Left lung (tissue), 10 donors: ENCODE measurements around the gene KCNJ5. TPM values are rescaled to one million over a fixed set of nuclear protein-coding genes. Genes with fewer than 3 reads are reported as not detected.
A peak's percentile ranks its signal among the peaks of the same experiment; 100 is the strongest.

Experiments
- ATAC-seq: fragments of 200-7000 bp; cut with Tn5 transposase; one replicate; pipeline ENCODE4 v1.9.1; 2020; ENCODE audit warnings: moderate library complexity
- DNase-seq, 4 donors: peaks; one replicate each; pipeline ENCODE4 v3.0.0-alpha.2; 2013 to 2020
- H3K27ac ChIP-seq, 2 donors: fragments of 200-600 bp; sonication (generic) in 1 of 2; one replicate each; pipeline versions ENCODE4 v1.5.0 to v1.8.0; 2020 to 2021
- H3K27me3 ChIP-seq, 2 donors: fragments of 200-600 bp; sonication (generic) in 1 of 2; one replicate each; pipeline versions ENCODE4 v1.5.0 to v1.8.0; 2020 to 2021
- H3K36me3 ChIP-seq, 2 donors: fragments of 200-600 bp; sonication (generic) in 1 of 2; one replicate each; pipeline versions ENCODE4 v1.5.0 to v1.8.0; 2020 to 2021
- H3K4me1 ChIP-seq, 2 donors: fragments of 200-600 bp; one replicate each; pipeline ENCODE4 v1.8.0; 2021
- H3K4me3 ChIP-seq, 2 donors: fragments of 200-600 bp; sonication (generic) in 1 of 2; one replicate each; pipeline versions ENCODE4 v1.5.0 to v1.8.0; 2020 to 2021; ENCODE audit warnings: mild to moderate bottlenecking in 1 of 2
- H3K9me3 ChIP-seq, 2 donors: fragments of 200-600 bp; sonication (generic) in 1 of 2; one replicate each; pipeline versions ENCODE4 v1.5.0 to v1.8.0; 2020 to 2021
- CTCF ChIP-seq, 2 donors: fragments of 200-600 bp; sonication (generic) in 1 of 2; IDR thresholded peaks; one replicate each; pipeline versions ENCODE4 v1.5.0 to v1.8.0; 2021; ENCODE audit warnings: antibody characterized with exemption in 2 of 2
- intact Hi-C, 2 donors: fragments of 100-400 bp; cut with DNase I; formaldehyde crosslinking; loops; one replicate each; pipeline versions ENCODE4 v1.11.2 to v1.14.2; 2022
- polyA plus RNA-seq, 6 donors: library from polyadenylated mRNA; unstranded; fragments of 120-200 nt; gene quantifications; one replicate each; pipeline ENCODE4 v1.2.1, GENCODE V29; 2013; ENCODE audit not compliant: insufficient read length in 6 of 6
- total RNA-seq, 2 donors: library from RNA; stranded (reverse); fragmentation: NEBNext Ultra II Directional; extraction: Animal tissue kit (Norgen Biotek cat#: 25700); gene quantifications; one replicate each; pipeline ENCODE4 v1.2.1, GENCODE V29; 2021
- donor health status: DM: no; HTN: yes; CAD: no.
- donor health status: DM: no; HTN: no; CAD: no.

KCNJ5 gene
- total and polyA plus RNA-seq, 8 donors: 3.8 to 15.6 (median 11.3) TPM

GRCh38 chr11:128862908-128863660, 28.1 kb upstream of the KCNJ5 start:
- intact Hi-C loops: no loop called here
- ATAC-seq: no peak
- Histone ChIP-seq H3K27ac (no peak overlapping the region), H3K4me3 (no peak overlapping the region), H3K9me3 (no peaks in the 10 kb centered on the region), H3K27me3 (no peaks in the 10 kb centered on the region), H3K36me3 (no peaks in the 10 kb centered on the region), H3K4me1 (peaks cover 0 to 9% of the 10 kb centered on the region in 2 donors)
- no peak for TF ChIP-seq CTCF (IDR thresholded peaks at IDR 0.05)
- DNase-seq: no peak

- no peaks in the 10 kb centered on the region for H3K27me3 ChIP-seq
- intact Hi-C loops: no loop called here
- no peaks in the 10 kb centered on the region for H3K36me3 ChIP-seq
- DNase-seq (no peak), ATAC-seq (no peak)
- no peaks in the 10 kb centered on the region for H3K9me3 ChIP-seq
- no peaks in the 10 kb centered on the region for H3K4me1 ChIP-seq
- no peak overlapping the region for H3K27ac ChIP-seq
- H3K4me3 ChIP-seq: no peak overlapping the region
- no peak for TF ChIP-seq CTCF (IDR thresholded peaks at IDR 0.05)
Observed at GRCh38 chr11:128865490-128865889, 25.7 kb upstream of the KCNJ5 start.

GRCh38 chr11:128867277-128867676, 23.9 kb upstream of the KCNJ5 start, which contains the start of gene KCNJ1:
Gene KCNJ1 (minus strand): TSS chr11:128867296. CDS start chr11:128840243, 27,053 bp downstream.
- TF ChIP-seq CTCF (IDR thresholded peaks at IDR 0.05): no peak

GRCh38 chr11:128868841-128869671, 22.1 kb upstream of the KCNJ5 start:
- Histone ChIP-seq H3K9me3 (no peaks in the 10 kb centered on the region), H3K36me3 (no peaks in the 10 kb centered on the region), H3K4me3 (no peak overlapping the region), H3K27ac (no peak overlapping the region), H3K27me3 (no peaks in the 10 kb centered on the region), H3K4me1 (no peaks in the 10 kb centered on the region)
- no peak for TF ChIP-seq CTCF (IDR thresholded peaks at IDR 0.05)
- DNase-seq: no peak
- intact Hi-C loops: no loop called here
- ATAC-seq: no peak

More at GRCh38 chr11:128867277-128867676, 23.9 kb upstream of the KCNJ5 start, which contains the start of gene KCNJ1:
- no peaks in the 10 kb centered on the region for H3K36me3 ChIP-seq
- H3K9me3 ChIP-seq: no peaks in the 10 kb centered on the region
- intact Hi-C loops: no loop called here
- H3K4me3 ChIP-seq: no peak within 1 kb of the TSS
- no peaks in the 10 kb centered on the region for H3K4me1 ChIP-seq
- DNase-seq: no peak
- H3K27ac ChIP-seq: no peak within 1 kb of the TSS
- ATAC-seq: peak; percentile 40
- H3K27me3 ChIP-seq: no peaks in the 10 kb centered on the region

- TF ChIP-seq CTCF (IDR thresholded peaks at IDR 0.05): no peak
- ATAC-seq: no peak
- no peak overlapping the region for H3K27ac ChIP-seq
- no peaks in the 10 kb centered on the region for H3K4me1 ChIP-seq
- no peak for DNase-seq
- intact Hi-C loops: no loop called here
- no peak overlapping the region for H3K4me3 ChIP-seq
- no peaks in the 10 kb centered on the region for H3K36me3 ChIP-seq
- no peaks in the 10 kb centered on the region for H3K27me3 ChIP-seq
- no peaks in the 10 kb centered on the region for H3K9me3 ChIP-seq
Observed at GRCh38 chr11:128871168-128871610, 20.0 kb upstream of the KCNJ5 start.
